H4 (cell line): Measurements from ENCODE around the gene OXER1. TPM values are rescaled to one million over a fixed set of nuclear protein-coding genes. Genes with fewer than 3 reads are reported as not detected.

ENCODE experiments used
- DNase-seq: peaks from one replicate; pipeline ENCODE4 v3.0.0-alpha.2; 2015; ENCODE audit warnings: low spot score
- total RNA-seq: library from RNA; depleted of rRNA; stranded (reverse); fragments of >200 nt; shearing (Covaris generic); gene quantifications from 2 replicates; pipeline ENCODE4 v1.2.3, GENCODE V29; 2014

The OXER1 gene
- total RNA-seq, 1 experiment from 2014 or later: not detected

- peak; percentile 51 for DNase-seq
Observed at GRCh38 chr2:42770288-42771131, 6.6 kb upstream of the OXER1 start.

- DNase-seq: no peak
Observed at GRCh38 chr2:42769583-42770287, 5.8 kb upstream of the OXER1 start.

- no peak for DNase-seq
Observed at GRCh38 chr2:42768706-42769256, 4.8 kb upstream of the OXER1 start.

- DNase-seq: no peak
Observed at GRCh38 chr2:42767899-42768705, 4.2 kb upstream of the OXER1 start.

GRCh38 chr2:42767080-42767898 is 3.4 kb upstream of the OXER1 start:
- no peak for DNase-seq

- DNase-seq: no peak
Observed at GRCh38 chr2:42765686-42766085, 1.8 kb upstream of the OXER1 start.

- no peak for DNase-seq
Observed at GRCh38 chr2:42764901-42765300, 966 bp upstream of the OXER1 start.

GRCh38 chr2:42762823-42763804 is 821 bp downstream of the OXER1 start:
- DNase-seq: no peak

- no peak for DNase-seq
Observed at GRCh38 chr2:42762155-42762554, 1.8 kb downstream of the OXER1 start.

- no peak for DNase-seq
Observed at GRCh38 chr2:42761554-42761953, 2.4 kb downstream of the OXER1 start.

- no peak for DNase-seq
Observed at GRCh38 chr2:42758751-42759150, 5.2 kb downstream of the OXER1 start.

GRCh38 chr2:42757981-42758740 is 5.8 kb downstream of the OXER1 start:
- DNase-seq: no peak

GRCh38 chr2:42756966-42757513 is 6.9 kb downstream of the OXER1 start:
- DNase-seq: no peak

GRCh38 chr2:42756150-42756775 is 7.7 kb downstream of the OXER1 start:
- DNase-seq: no peak

GRCh38 chr2:42755191-42755880 is 8.6 kb downstream of the OXER1 start:
- no peak for DNase-seq

GRCh38 chr2:42754776-42755140 is 9.2 kb downstream of the OXER1 start:
- no peak for DNase-seq

GRCh38 chr2:42754021-42754775 is 9.7 kb downstream of the OXER1 start:
- DNase-seq: no peak
